Urinary bladder (tissue), 4 donors: ENCODE measurements around the gene DKK3. TPM values are rescaled to one million over a fixed set of nuclear protein-coding genes. Genes with fewer than 3 reads are reported as not detected.
A peak's percentile ranks its signal among the peaks of the same experiment; 100 is the strongest.
"Not testable (repeated sequence)": the region's sequence is repeated elsewhere in the genome, so short reads cannot be mapped to it uniquely, and the experiment has no call there.

Source experiments
- DNase-seq: peaks from one replicate; pipeline ENCODE4 v3.0.0-alpha.2; 2015; ENCODE audit errors: extremely low spot score
- H3K27ac ChIP-seq: one replicate; pipeline ENCODE4 v1.5.1; 2013; ENCODE audit warnings: low read depth, mild to moderate bottlenecking, moderate library complexity
- H3K36me3 ChIP-seq: one replicate; pipeline ENCODE4 v1.6.1; 2013; ENCODE audit warnings: mild to moderate bottlenecking, moderate library complexity; ENCODE audit not compliant: insufficient read depth
- H3K4me1 ChIP-seq: one replicate; pipeline ENCODE4 v1.6.1; 2013; ENCODE audit warnings: mild to moderate bottlenecking, moderate library complexity; ENCODE audit not compliant: insufficient read depth
- H3K4me3 ChIP-seq: one replicate; pipeline ENCODE4 v1.5.1; 2013; ENCODE audit warnings: low read depth, low read length
- WGBS: extraction: QIAGEN DNeasy Blood & Tissue Kit; methylation state at CpG from one replicate; pipeline ENCODE4 v1.1.7; 2013; 5-methylcytosine and 5-hydroxymethylcytosine counted together
- polyA plus RNA-seq: library from polyadenylated mRNA; stranded (reverse); fragments of 200-250 nt; gene quantifications from one replicate; pipeline ENCODE4 v1.2.3, GENCODE V29; 2013
- total RNA-seq: library from RNA; depleted of rRNA; stranded (reverse); fragments of >200 nt; gene quantifications from one replicate; pipeline ENCODE4 v1.2.3, GENCODE V29; 2014
- donor health status: healthy with polysubstance abuse.
- donor health status: healthy.

The DKK3 gene
- total and polyA plus RNA-seq, 2 donors = 100 to 173 TPM

GRCh38 chr11:12043959-12044791 lies 35.7 kb upstream of the DKK3 start:
- peak; percentile 45 for DNase-seq
- H3K27ac ChIP-seq = no peak overlapping the region
- no peaks in the 10 kb centered on the region for H3K36me3 ChIP-seq
- no peaks in the 10 kb centered on the region for H3K4me1 ChIP-seq
- 14% methylated on average over 14 of the region's 14 CpGs for WGBS
- no peak overlapping the region for H3K4me3 ChIP-seq

GRCh38 chr11:12043221-12043620 lies 34.8 kb upstream of the DKK3 start:
- 89% methylated on average over 7 of the region's 7 CpGs for WGBS
- no peak overlapping the region for H3K27ac ChIP-seq
- no peaks in the 10 kb centered on the region for H3K36me3 ChIP-seq
- H3K4me1 ChIP-seq = no peaks in the 10 kb centered on the region
- H3K4me3 ChIP-seq = no peak overlapping the region
- DNase-seq = no peak

GRCh38 chr11:12042215-12042676 lies 33.8 kb upstream of the DKK3 start:
- no peak overlapping the region for H3K4me3 ChIP-seq
- no peaks in the 10 kb centered on the region for H3K4me1 ChIP-seq
- no peak for DNase-seq
- 70% methylated on average over 7 of the region's 7 CpGs for WGBS
- H3K27ac ChIP-seq = no peak overlapping the region
- no peaks in the 10 kb centered on the region for H3K36me3 ChIP-seq

- WGBS = 96% methylated on average over 5 of the region's 5 CpGs
Observed at GRCh38 chr11:12040719-12041118, 32.3 kb upstream of the DKK3 start.

GRCh38 chr11:12032968-12033367 lies 24.5 kb upstream of the DKK3 start:
- H3K4me1 ChIP-seq = no peaks in the 10 kb centered on the region
- H3K36me3 ChIP-seq = no peaks in the 10 kb centered on the region
- WGBS = 79% methylated on average over 2 of the region's 2 CpGs
- H3K27ac ChIP-seq = no peak overlapping the region
- DNase-seq = no peak
- no peak overlapping the region for H3K4me3 ChIP-seq

More at GRCh38 chr11:12040719-12041118, 32.3 kb upstream of the DKK3 start:
- not testable (repeated sequence) for H3K27ac ChIP-seq, H3K4me1 ChIP-seq, H3K36me3 ChIP-seq, H3K4me3 ChIP-seq, DNase-seq

- no peak for DNase-seq
- no peak overlapping the region for H3K4me3 ChIP-seq
- H3K27ac ChIP-seq = no peak overlapping the region
- no peaks in the 10 kb centered on the region for H3K4me1 ChIP-seq
- no peaks in the 10 kb centered on the region for H3K36me3 ChIP-seq
- WGBS = 84% methylated on average over 4 of the region's 4 CpGs
Observed at GRCh38 chr11:12031856-12032544, 23.6 kb upstream of the DKK3 start.

- no peak overlapping the region for H3K4me3 ChIP-seq
- WGBS = 91% methylated on average over 5 of the region's 5 CpGs
Observed at GRCh38 chr11:12029738-12030363, 21.4 kb upstream of the DKK3 start.

GRCh38 chr11:12029119-12029518 lies 20.7 kb upstream of the DKK3 start:
- Histone ChIP-seq H3K27ac (no peak overlapping the region), H3K4me1 (no peaks in the 10 kb centered on the region), H3K36me3 (no peaks in the 10 kb centered on the region), H3K4me3 (no peak overlapping the region)
- DNase-seq = no peak
- WGBS = 83% methylated on average over 2 of the region's 2 CpGs

More at GRCh38 chr11:12029738-12030363, 21.4 kb upstream of the DKK3 start:
- DNase-seq = no peak
- Histone ChIP-seq H3K27ac (no peak overlapping the region), H3K4me1 (no peaks in the 10 kb centered on the region), H3K36me3 (no peaks in the 10 kb centered on the region)

GRCh38 chr11:12028303-12028702 lies 19.9 kb upstream of the DKK3 start:
- WGBS = 93% methylated on average over 2 of the region's 2 CpGs
- no peak overlapping the region for H3K27ac ChIP-seq
- DNase-seq = no peak
- no peaks in the 10 kb centered on the region for H3K4me1 ChIP-seq
- H3K36me3 ChIP-seq = no peaks in the 10 kb centered on the region
- H3K4me3 ChIP-seq = no peak overlapping the region

- no peaks in the 10 kb centered on the region for H3K4me1 ChIP-seq
- no peak for DNase-seq
- H3K27ac ChIP-seq = no peak overlapping the region
- WGBS = 93% methylated on average over 4 of the region's 4 CpGs
- no peak overlapping the region for H3K4me3 ChIP-seq
- H3K36me3 ChIP-seq = no peaks in the 10 kb centered on the region
Observed at GRCh38 chr11:12026331-12027211, 18.1 kb upstream of the DKK3 start.

- H3K4me3 ChIP-seq = no peak overlapping the region
- no peaks in the 10 kb centered on the region for H3K4me1 ChIP-seq
- H3K27ac ChIP-seq = no peak overlapping the region
- H3K36me3 ChIP-seq = no peaks in the 10 kb centered on the region
- no peak for DNase-seq
- 91% methylated on average over 4 of the region's 4 CpGs for WGBS
Observed at GRCh38 chr11:12024254-12024926, 16.0 kb upstream of the DKK3 start.

- H3K4me3 ChIP-seq = no peak overlapping the region
- DNase-seq = no peak
- no peaks in the 10 kb centered on the region for H3K4me1 ChIP-seq
- 100% methylated on average over 1 of the region's 1 CpG for WGBS
- H3K36me3 ChIP-seq = no peaks in the 10 kb centered on the region
- no peak overlapping the region for H3K27ac ChIP-seq
Observed at GRCh38 chr11:12023015-12023414, 14.6 kb upstream of the DKK3 start.
